ENCODE measurements around the gene MAP2. TPM values are rescaled to one million over a fixed set of nuclear protein-coding genes. Genes with fewer than 3 reads are reported as not detected.

The MAP2 gene
- total RNA-seq, 1 donor from 2014 or later, result 119 TPM

DNA sequence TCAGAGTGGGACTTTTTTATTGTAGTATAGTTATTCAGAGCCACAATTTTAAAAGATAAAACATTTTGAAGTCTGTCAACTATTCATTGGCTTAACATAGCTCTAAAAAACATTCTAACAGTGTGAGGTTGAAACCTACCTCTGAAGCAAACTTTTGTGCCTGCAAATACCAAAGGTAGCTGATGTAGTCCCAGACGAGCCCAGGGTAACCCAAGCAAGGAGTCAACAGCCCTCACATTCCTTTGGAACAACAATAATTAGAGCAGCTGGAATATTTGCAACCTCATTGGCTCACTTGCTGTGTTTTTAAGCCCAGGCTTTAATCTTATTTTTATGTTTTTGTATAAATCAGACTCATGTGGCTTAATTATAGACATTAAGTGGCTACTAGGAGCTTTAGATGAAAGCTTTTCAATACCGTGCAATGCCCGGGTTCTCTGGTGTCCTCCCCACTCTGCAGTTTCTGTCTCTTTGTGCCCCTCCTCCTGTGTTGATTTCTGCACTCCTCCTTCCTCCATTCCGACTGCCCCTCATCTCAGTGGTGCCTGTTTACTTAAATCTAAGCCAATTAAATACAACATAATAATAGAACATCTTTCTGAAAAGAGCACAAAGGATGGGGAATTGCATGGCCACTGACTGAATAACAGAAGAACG lies 189.9 kb downstream of the MAP2 start:
- DNase-seq (ENCODE audit: low read depth, low spot score), result no peak
- peak overlapping the region; percentile 9 for H3K27ac Mint-ChIP-seq (ENCODE audit: unreplicated experiment)

DNA sequence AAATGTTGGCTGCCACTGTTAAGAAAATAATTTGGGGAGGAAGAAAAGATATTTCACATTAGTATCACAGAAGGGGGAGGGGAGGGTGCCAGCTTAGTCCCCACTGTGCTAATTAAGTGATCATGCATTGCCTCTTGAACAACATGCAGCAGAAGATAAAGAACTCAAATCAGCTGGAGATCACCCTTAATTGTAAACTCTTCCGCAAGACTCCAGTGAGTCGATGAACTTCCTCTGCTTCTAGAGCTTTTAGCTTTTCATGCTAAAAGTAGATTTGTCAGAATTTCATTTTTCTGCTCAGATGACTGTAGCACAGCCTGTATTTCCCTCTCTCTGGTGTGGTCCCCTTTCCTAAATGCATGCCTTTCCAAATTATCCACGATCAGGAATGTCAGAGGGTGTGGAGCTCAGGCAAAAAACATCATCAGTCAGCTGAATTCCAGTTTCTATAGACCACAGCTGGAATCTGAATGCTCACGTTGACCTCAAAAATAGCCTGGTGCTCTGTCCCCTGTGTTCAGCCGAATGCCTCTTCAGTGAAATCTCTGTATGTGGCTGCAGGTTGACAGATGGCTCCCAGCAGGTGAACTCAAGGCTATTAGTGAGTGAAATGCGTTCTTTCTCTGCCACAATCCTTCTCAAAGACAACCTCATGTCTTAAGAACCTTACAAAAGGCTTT lies 191.0 kb downstream of the MAP2 start:
- H3K36me3 Mint-ChIP-seq (ENCODE audit: low read depth), result peaks cover 30% of the 10 kb centered on the region
- H3K27ac Mint-ChIP-seq (ENCODE audit: unreplicated experiment), result peak overlapping the region; percentile 54
- DNase-seq (ENCODE audit: low read depth, low spot score), result no peak

More for the DNA sequence above, 189.9 kb downstream of the MAP2 start:
- TF ChIP-seq, protein P1, sequence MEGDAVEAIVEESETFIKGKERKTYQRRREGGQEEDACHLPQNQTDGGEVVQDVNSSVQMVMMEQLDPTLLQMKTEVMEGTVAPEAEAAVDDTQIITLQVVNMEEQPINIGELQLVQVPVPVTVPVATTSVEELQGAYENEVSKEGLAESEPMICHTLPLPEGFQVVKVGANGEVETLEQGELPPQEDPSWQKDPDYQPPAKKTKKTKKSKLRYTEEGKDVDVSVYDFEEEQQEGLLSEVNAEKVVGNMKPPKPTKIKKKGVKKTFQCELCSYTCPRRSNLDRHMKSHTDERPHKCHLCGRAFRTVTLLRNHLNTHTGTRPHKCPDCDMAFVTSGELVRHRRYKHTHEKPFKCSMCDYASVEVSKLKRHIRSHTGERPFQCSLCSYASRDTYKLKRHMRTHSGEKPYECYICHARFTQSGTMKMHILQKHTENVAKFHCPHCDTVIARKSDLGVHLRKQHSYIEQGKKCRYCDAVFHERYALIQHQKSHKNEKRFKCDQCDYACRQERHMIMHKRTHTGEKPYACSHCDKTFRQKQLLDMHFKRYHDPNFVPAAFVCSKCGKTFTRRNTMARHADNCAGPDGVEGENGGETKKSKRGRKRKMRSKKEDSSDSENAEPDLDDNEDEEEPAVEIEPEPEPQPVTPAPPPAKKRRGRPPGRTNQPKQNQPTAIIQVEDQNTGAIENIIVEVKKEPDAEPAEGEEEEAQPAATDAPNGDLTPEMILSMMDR (conservative IDR thresholded peaks at IDR 0.05), result no peak
- no peaks in the 10 kb centered on the region for H3K27me3 Mint-ChIP-seq (ENCODE audit: low read depth)
- H3K36me3 Mint-ChIP-seq (ENCODE audit: low read depth), result peaks cover 31% of the 10 kb centered on the region
- H3K4me3 Mint-ChIP-seq, result peak overlapping the region; percentile 64
- H3K4me1 Mint-ChIP-seq, result peaks cover 49% of the 10 kb centered on the region
- H3K9me3 Mint-ChIP-seq, result peaks cover 17% of the 10 kb centered on the region

DNA sequence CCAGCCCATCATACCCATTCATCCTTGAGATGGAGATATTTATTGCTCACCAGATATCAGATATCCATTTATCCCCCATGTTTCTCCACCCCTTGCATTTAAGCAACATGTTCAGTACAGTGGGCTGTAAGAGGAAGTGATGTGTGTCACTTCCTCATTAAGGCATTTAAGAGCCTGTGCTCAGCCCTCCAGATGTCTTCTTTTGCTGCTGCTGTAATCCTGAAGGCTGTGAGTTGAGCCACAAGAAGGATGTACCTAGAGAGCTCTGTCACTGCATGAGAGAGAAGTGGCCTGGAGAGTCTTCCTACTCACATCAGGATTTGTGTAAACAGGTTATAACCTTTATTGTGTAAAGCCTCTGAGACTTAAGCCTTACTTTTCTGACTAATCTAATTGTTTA lies 195.9 kb downstream of the MAP2 start:
- H3K4me3 Mint-ChIP-seq, result no peak overlapping the region
- DNase-seq (ENCODE audit: low read depth, low spot score), result no peak
- peaks cover 19% of the 10 kb centered on the region for H3K9me3 Mint-ChIP-seq
- no peaks in the 10 kb centered on the region for H3K27me3 Mint-ChIP-seq (ENCODE audit: low read depth)
- peaks cover 23% of the 10 kb centered on the region for H3K4me1 Mint-ChIP-seq
- H3K36me3 Mint-ChIP-seq (ENCODE audit: low read depth), result peaks cover 32% of the 10 kb centered on the region
- H3K27ac Mint-ChIP-seq (ENCODE audit: unreplicated experiment), result no peak overlapping the region
- TF ChIP-seq, protein P1 (conservative IDR thresholded peaks at IDR 0.05), result no peak

More for the DNA sequence above, 191.0 kb downstream of the MAP2 start:
- Mint-ChIP-seq H3K9me3 (peaks cover 17% of the 10 kb centered on the region), H3K4me1 (peaks cover 51% of the 10 kb centered on the region), H3K4me3 (peak overlapping the region; percentile 25), H3K27me3 (ENCODE audit: low read depth) (no peaks in the 10 kb centered on the region)
- TF ChIP-seq, protein P1 (conservative IDR thresholded peaks at IDR 0.05), result no peak

DNA sequence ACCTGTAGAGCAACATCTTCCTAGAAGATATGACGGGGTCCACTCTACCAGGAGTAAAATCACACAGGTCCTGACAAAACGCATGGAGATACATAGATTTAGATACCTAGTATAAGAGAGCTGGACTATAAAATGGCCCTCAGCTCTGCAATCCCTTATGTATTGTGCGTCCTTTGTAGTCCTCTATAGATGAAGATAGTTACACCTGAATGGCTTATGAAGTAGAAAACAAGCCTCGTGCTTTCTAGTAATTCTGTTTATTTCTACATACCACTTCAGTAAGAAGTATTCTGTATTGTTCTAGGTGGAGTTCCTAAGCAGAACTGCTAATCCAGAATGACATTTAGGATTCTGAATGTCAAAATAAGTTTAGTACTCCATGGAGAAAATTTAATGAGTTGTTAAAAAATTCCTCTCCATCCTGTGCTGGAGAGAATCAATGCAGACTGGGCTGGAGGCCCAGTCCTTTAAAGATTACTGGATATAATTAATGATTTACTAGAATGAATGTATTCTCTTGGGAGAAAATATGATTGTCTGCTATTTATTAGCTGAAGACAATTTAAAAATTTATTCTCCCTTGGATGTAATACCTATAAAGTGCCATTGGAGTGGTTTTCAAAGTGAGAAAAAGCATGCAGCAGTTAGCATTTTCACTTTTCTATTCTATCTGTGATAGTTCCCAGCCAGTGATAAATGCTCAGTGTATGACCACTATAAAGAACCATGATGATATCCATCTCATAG lies 200.5 kb downstream of the MAP2 start:
- H3K4me1 Mint-ChIP-seq, result peaks cover 11% of the 10 kb centered on the region
- no peak overlapping the region for H3K4me3 Mint-ChIP-seq
- H3K27ac Mint-ChIP-seq (ENCODE audit: unreplicated experiment), result no peak overlapping the region
- no peaks in the 10 kb centered on the region for H3K27me3 Mint-ChIP-seq (ENCODE audit: low read depth)
- H3K36me3 Mint-ChIP-seq (ENCODE audit: low read depth), result peaks cover 7% of the 10 kb centered on the region
- TF ChIP-seq, protein P1 (conservative IDR thresholded peaks at IDR 0.05), result no peak
- DNase-seq (ENCODE audit: low read depth, low spot score), result no peak
- peaks cover 3% of the 10 kb centered on the region for H3K9me3 Mint-ChIP-seq

- no peaks in the 10 kb centered on the region for H3K9me3 Mint-ChIP-seq
- DNase-seq (ENCODE audit: low read depth, low spot score), result no peak
- H3K27ac Mint-ChIP-seq (ENCODE audit: unreplicated experiment), result no peak overlapping the region
- TF ChIP-seq, protein P1 (conservative IDR thresholded peaks at IDR 0.05), result no peak
- H3K27me3 Mint-ChIP-seq (ENCODE audit: low read depth), result no peaks in the 10 kb centered on the region
- H3K4me1 Mint-ChIP-seq, result peaks cover 16% of the 10 kb centered on the region
- peaks cover 14% of the 10 kb centered on the region for H3K36me3 Mint-ChIP-seq (ENCODE audit: low read depth)
- H3K4me3 Mint-ChIP-seq, result no peak overlapping the region
These were observed 205.8 kb downstream of the MAP2 start for GRCh38 chr2:209629597-209629996.

All from neural crest cell (in vitro differentiated cells).